Activated CD4-positive, alpha-beta T cell treated with anti-CD3 and anti-CD28 coated beads for 36 hours (primary cell): Measurements from ENCODE around the gene DNAH14. TPM values are rescaled to one million over a fixed set of nuclear protein-coding genes. Genes with fewer than 3 reads are reported as not detected.

Experiments
- ATAC-seq: fragments of 200-7000 bp; cut with Tn5 transposase; one replicate; pipeline ENCODE4 v1.10.0; 2021; ENCODE audit warnings: mild to moderate bottlenecking, moderate library complexity
- CTCF ChIA-PET: fragments of 350-600 bp; sonication (Branson Sonifier 250); formaldehyde crosslinking; loops from one replicate; lab custom pipeline; 2021; ENCODE audit warnings: antibody characterized with exemption; lab: Charles Lee
- POLR2A ChIA-PET: fragments of 350-600 bp; sonication (Branson Sonifier 250); formaldehyde crosslinking; loops from one replicate; lab custom pipeline; 2021; ENCODE audit warnings: antibody characterized with exemption, inconsistent platforms; lab: Charles Lee
- DNase-seq: peaks from one replicate; pipeline ENCODE4 v3.0.0-alpha.2; 2020
- H3K27ac Mint-ChIP-seq: one replicate; pipeline ENCODE4 v1.8.0; 2021; ENCODE audit warnings: mixed read lengths
- H3K27me3 Mint-ChIP-seq: one replicate; pipeline ENCODE4 v1.8.0; 2021; ENCODE audit warnings: mixed read lengths
- H3K36me3 Mint-ChIP-seq: one replicate; pipeline ENCODE4 v1.8.0; 2021; ENCODE audit warnings: low read depth, mixed read lengths
- H3K4me1 Mint-ChIP-seq: one replicate; pipeline ENCODE4 v1.8.0; 2021; ENCODE audit warnings: mixed read lengths
- H3K4me3 Mint-ChIP-seq: one replicate; pipeline ENCODE4 v1.8.0; 2021; ENCODE audit warnings: mild to moderate bottlenecking, moderate library complexity, mixed read lengths
- H3K9me3 Mint-ChIP-seq: one replicate; pipeline ENCODE4 v1.8.0; 2021; ENCODE audit warnings: low read depth, mixed read lengths
- intact Hi-C, 2 experiments: fragments of 100-400 bp; cut with DNase I in 1 of 2; cut with micrococcal nuclease in 1 of 2; formaldehyde crosslinking; loops; one replicate each; pipeline versions ENCODE4 v1.14.2 to v1.15.1; 2022 to 2024; cut with DNase I, micrococcal nuclease
- total RNA-seq, 2 experiments: library from RNA; stranded (reverse); gene quantifications; one replicate each; pipeline ENCODE4 v1.2.3, GENCODE V29; 2021

DNAH14 gene
- total RNA-seq, 2 experiments from 2014 or later = 1.6 to 2.1 TPM

- peaks cover 52% of the 10 kb centered on the region for H3K36me3 Mint-ChIP-seq
- ChIA-PET CTCF (interaction anchor here (0.6 to 0.9 kb wide), 2 partner anchors 10 to 26 kb away, joined by 3 to 4 read pairs; no protein-coding TSS in a partner anchor), POLR2A (no interaction called here)
- peak overlapping the region; percentile 1 for H3K27ac Mint-ChIP-seq
- no peaks in the 10 kb centered on the region for H3K9me3 Mint-ChIP-seq
- no peak for DNase-seq
- intact Hi-C loops = no loop called here
- no peak for ATAC-seq
- no peaks in the 10 kb centered on the region for H3K27me3 Mint-ChIP-seq
- H3K4me1 Mint-ChIP-seq = no peaks in the 10 kb centered on the region
- H3K4me3 Mint-ChIP-seq = no peak overlapping the region
Observed at GRCh38 chr1:225408249-225408648, 478.8 kb downstream of the DNAH14 start.

DNA sequence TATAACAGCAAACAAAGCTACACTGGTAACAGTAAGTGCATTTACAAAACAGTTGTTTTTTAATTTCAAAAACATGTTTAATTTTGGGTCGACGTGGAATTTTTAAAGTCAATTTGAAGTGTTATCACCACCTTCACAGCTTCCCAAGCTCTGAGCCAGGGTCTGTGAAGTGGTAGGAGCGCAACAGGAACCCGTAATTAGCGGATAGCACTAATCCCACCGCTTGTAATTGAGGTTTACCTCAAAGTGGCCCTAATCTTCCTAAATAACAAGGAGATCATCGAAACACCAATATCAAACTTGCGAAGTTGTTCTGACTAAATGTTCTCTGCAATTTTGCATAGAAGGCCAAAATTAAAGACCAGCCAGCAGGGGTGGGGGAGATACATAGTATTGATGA lies 479.6 kb downstream of the DNAH14 start:
- peaks cover 48% of the 10 kb centered on the region for H3K36me3 Mint-ChIP-seq
- CTCF ChIA-PET = interaction anchor here (0.9 to 1.2 kb wide), 3 partner anchors 9 to 90 kb away, joined by 3 to 4 read pairs (median 4); no protein-coding TSS in a partner anchor

DNA sequence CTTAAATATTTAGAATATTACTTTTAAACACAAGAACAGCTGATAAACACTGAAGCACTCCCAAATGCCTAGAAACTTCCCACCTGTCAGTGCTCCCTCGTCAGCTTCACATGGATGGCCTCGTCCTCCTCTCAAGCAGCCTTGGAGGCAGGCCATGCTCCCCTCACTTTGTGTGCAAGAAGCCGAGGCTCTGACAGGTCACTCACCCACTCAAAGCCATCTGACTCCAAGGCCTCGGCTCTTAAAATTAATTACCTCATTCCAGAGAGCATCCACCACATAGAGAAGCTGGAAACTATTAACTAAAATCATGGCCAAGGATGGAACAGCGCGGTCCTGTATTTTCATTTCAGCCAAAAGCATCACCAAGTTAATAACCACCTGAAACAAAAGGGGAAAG lies 480.6 kb downstream of the DNAH14 start:
- intact Hi-C loops = no loop called here
- Mint-ChIP-seq H3K27ac (no peak overlapping the region), H3K27me3 (no peaks in the 10 kb centered on the region), H3K4me1 (no peaks in the 10 kb centered on the region), H3K36me3 (peaks cover 49% of the 10 kb centered on the region), H3K9me3 (no peaks in the 10 kb centered on the region), H3K4me3 (no peak overlapping the region)
- no peak for DNase-seq
- no peak for ATAC-seq
- POLR2A ChIA-PET = no interaction called here
- CTCF ChIA-PET = interaction anchor here (1.0 to 1.2 kb wide), 2 partner anchors 10 to 91 kb away, joined by 3 to 4 read pairs; no protein-coding TSS in a partner anchor

More for the DNA sequence above, 479.6 kb downstream of the DNAH14 start:
- Mint-ChIP-seq H3K27me3 (no peaks in the 10 kb centered on the region), H3K27ac (no peak overlapping the region), H3K9me3 (no peaks in the 10 kb centered on the region), H3K4me3 (no peak overlapping the region), H3K4me1 (no peaks in the 10 kb centered on the region)
- intact Hi-C loops = no loop called here
- DNase-seq = no peak
- ATAC-seq = no peak
- POLR2A ChIA-PET = interaction anchor here (0.8 kb wide), 1 partner anchor 17 kb away, joined by 3 read pairs; no protein-coding TSS in a partner anchor

- no peaks in the 10 kb centered on the region for H3K9me3 Mint-ChIP-seq
- no peak for ATAC-seq
- no peak overlapping the region for H3K4me3 Mint-ChIP-seq
- no peaks in the 10 kb centered on the region for H3K4me1 Mint-ChIP-seq
- intact Hi-C loops = no loop called here
- CTCF ChIA-PET = interaction anchor here (1.1 kb wide), 1 partner anchor 13 kb away, joined by 3 read pairs; no protein-coding TSS in a partner anchor
- H3K27ac Mint-ChIP-seq = no peak overlapping the region
- H3K27me3 Mint-ChIP-seq = no peaks in the 10 kb centered on the region
- peaks cover 61% of the 10 kb centered on the region for H3K36me3 Mint-ChIP-seq
- no peak for DNase-seq
- POLR2A ChIA-PET = interaction anchor here (0.6 kb wide), 1 partner anchor 11 kb away, joined by 4 read pairs; no protein-coding TSS in a partner anchor
Observed at GRCh38 chr1:225412321-225412720, 482.8 kb downstream of the DNAH14 start.

- ChIA-PET CTCF (interaction anchor here (1.0 to 1.1 kb wide), 2 partner anchors 11 to 13 kb away, joined by 3 read pairs; no protein-coding TSS in a partner anchor), POLR2A (no interaction called here)
- Mint-ChIP-seq H3K27ac (no peak overlapping the region), H3K27me3 (no peaks in the 10 kb centered on the region), H3K4me3 (no peak overlapping the region), H3K9me3 (no peaks in the 10 kb centered on the region), H3K4me1 (no peaks in the 10 kb centered on the region), H3K36me3 (peaks cover 65% of the 10 kb centered on the region)
- ATAC-seq (no peak), DNase-seq (no peak)
- intact Hi-C loops = no loop called here
Observed at GRCh38 chr1:225412803-225413351, 483.4 kb downstream of the DNAH14 start.

GRCh38 chr1:225413708-225414375 lies 484.4 kb downstream of the DNAH14 start:
- Mint-ChIP-seq H3K4me3 (no peak overlapping the region), H3K9me3 (no peaks in the 10 kb centered on the region), H3K27me3 (no peaks in the 10 kb centered on the region), H3K27ac (no peak overlapping the region), H3K36me3 (peaks cover 67% of the 10 kb centered on the region), H3K4me1 (no peaks in the 10 kb centered on the region)
- ATAC-seq = no peak
- ChIA-PET CTCF (interaction anchor here (0.7 to 1.1 kb wide), 3 partner anchors 12 to 767 kb away, joined by 3 read pairs; no protein-coding TSS in a partner anchor), POLR2A (no interaction called here)
- DNase-seq = no peak
- intact Hi-C loops = no loop called here

GRCh38 chr1:225415307-225415706 lies 485.8 kb downstream of the DNAH14 start:
- DNase-seq = no peak
- POLR2A ChIA-PET = no interaction called here
- Mint-ChIP-seq H3K9me3 (no peaks in the 10 kb centered on the region), H3K36me3 (peaks cover 65% of the 10 kb centered on the region), H3K27ac (peak overlapping the region; percentile 51), H3K4me3 (no peak overlapping the region), H3K27me3 (no peaks in the 10 kb centered on the region), H3K4me1 (peaks cover 2% of the 10 kb centered on the region)
- intact Hi-C loops = no loop called here
- CTCF ChIA-PET = interaction anchor here (0.6 to 1.4 kb wide), 3 partner anchors 12 to 571 kb away, joined by 3 to 4 read pairs (median 3); no protein-coding TSS in a partner anchor
- ATAC-seq = no peak

GRCh38 chr1:225415967-225416745 lies 486.7 kb downstream of the DNAH14 start:
- peaks cover 3% of the 10 kb centered on the region for H3K4me1 Mint-ChIP-seq
- no peaks in the 10 kb centered on the region for H3K27me3 Mint-ChIP-seq
- H3K36me3 Mint-ChIP-seq = peaks cover 66% of the 10 kb centered on the region
- no peaks in the 10 kb centered on the region for H3K9me3 Mint-ChIP-seq
- ChIA-PET CTCF (interaction anchor here (0.6 to 1.4 kb wide), 4 partner anchors 11 to 570 kb away, joined by 3 to 4 read pairs (median 3); no protein-coding TSS in a partner anchor), POLR2A (no interaction called here)
- intact Hi-C loops = no loop called here
- no peak overlapping the region for H3K4me3 Mint-ChIP-seq
- DNase-seq (no peak), ATAC-seq (no peak)
- no peak overlapping the region for H3K27ac Mint-ChIP-seq

DNA sequence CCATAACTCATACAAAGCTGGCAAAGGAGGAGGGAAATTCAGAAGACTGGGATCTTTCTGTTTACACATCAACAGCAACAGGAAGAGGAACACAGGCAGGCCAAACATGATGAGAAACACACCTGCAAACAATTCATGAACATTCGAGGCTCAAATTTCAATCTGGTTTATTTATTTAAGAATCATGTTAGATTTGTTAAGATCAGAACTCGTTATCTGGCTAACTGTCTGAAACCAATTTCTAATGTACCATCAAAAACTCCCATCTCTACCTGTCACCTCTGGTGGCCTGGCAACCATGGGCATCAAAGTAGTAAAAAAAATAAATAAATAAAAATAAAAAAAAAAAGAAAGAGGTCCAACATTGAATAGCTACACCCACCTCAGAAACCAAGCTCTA lies 488.6 kb downstream of the DNAH14 start:
- Mint-ChIP-seq H3K4me3 (no peak overlapping the region), H3K27ac (no peak overlapping the region), H3K4me1 (peaks cover 15% of the 10 kb centered on the region), H3K27me3 (no peaks in the 10 kb centered on the region), H3K36me3 (peaks cover 64% of the 10 kb centered on the region), H3K9me3 (no peaks in the 10 kb centered on the region)
- ATAC-seq (no peak), DNase-seq (no peak)
- intact Hi-C loops = no loop called here
- ChIA-PET POLR2A (interaction anchor here (0.6 kb wide), 1 partner anchor 136 kb away, joined by 3 read pairs; no protein-coding TSS in a partner anchor), CTCF (interaction anchor here (1.3 kb wide), 1 partner anchor 9 kb away, joined by 4 read pairs; no protein-coding TSS in a partner anchor)

DNA sequence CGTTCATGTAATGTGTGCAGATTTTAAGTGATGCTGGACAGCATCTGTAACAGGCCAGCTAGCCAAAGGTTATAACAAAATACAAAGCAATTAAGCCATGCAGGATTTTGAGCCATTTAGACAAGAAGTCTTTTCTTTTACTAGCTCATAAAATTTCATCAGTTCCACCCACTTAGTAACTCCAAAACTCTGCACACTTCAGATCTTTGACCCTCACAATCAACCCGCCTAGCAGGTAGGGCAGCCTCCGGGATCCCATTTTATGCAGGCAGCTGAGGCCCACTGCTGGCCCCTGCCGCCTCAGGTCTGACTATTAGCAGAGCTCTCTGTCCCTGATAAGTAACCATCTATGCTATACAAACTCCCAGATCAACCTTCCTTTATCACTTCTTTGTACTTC lies 489.1 kb downstream of the DNAH14 start:
- ATAC-seq (no peak), DNase-seq (no peak)
- intact Hi-C loops = no loop called here
- H3K36me3 Mint-ChIP-seq = peaks cover 66% of the 10 kb centered on the region
- H3K9me3 Mint-ChIP-seq = no peaks in the 10 kb centered on the region
- H3K4me3 Mint-ChIP-seq = no peak overlapping the region
- ChIA-PET CTCF (interaction anchor here (1.3 kb wide), 1 partner anchor 10 kb away, joined by 4 read pairs; no protein-coding TSS in a partner anchor), POLR2A (interaction anchor here (0.6 kb wide), 1 partner anchor 136 kb away, joined by 3 read pairs; no protein-coding TSS in a partner anchor)
- no peak overlapping the region for H3K27ac Mint-ChIP-seq
- H3K4me1 Mint-ChIP-seq = peaks cover 20% of the 10 kb centered on the region
- H3K27me3 Mint-ChIP-seq = no peaks in the 10 kb centered on the region
